RCC 7860 (cell line): ENCODE data around the gene HABP2.

ENCODE experiments used
- DNase-seq: peaks from one replicate; pipeline ENCODE4 v3.0.0-alpha.2; 2015; ENCODE audit warnings: low spot score
- FAIRE-seq: peaks from 2 replicates; lab custom pipeline; 2012; peaks lifted over from hg19 to GRCh38; lab: Jason Lieb, UNC

Gene HABP2

DNA sequence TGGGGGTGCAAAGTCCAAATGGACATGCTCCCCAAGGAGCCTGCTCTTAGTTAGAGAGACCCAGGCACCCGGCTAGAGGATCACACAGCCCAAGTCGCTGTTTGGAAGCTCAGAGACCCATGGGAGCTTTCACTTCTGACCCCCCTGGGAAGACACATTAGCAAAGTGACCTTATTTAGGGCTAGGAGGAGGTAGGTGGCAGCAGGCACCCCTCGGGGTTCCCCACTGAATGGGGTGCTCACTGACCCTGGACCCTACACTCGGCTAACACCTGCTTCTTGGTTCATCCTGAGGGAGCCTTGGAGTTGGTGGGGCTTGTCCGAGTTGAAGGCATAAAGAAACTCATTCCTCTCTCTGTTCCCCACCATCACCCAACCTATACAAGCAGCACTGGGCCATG, 27.1 kb upstream of the HABP2 start:
- FAIRE-seq: no peak
- no peak for DNase-seq

- FAIRE-seq (no peak), DNase-seq (no peak)
Observed at GRCh38 chr10:113527211-113527906, 25.5 kb upstream of the HABP2 start.

DNA sequence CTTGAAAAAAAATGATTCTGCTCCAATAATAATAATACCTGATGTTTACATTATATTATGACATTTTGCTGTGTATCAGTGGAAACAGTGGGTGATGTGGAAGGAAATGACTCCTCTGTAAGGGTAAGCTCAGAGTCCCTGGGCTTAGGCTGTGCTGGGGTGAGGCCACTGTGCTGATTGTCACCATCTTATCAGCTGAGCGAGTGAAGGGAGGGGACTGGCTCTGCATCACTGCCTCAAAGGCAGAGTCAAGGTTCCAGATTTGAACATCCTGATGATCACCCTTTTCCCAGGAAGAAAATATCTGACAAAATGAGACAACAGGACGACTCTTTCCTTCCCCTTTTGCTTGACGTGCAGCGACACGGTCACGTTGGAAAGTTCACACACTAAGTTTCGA, 24.0 kb upstream of the HABP2 start:
- FAIRE-seq (no peak), DNase-seq (no peak)

DNA sequence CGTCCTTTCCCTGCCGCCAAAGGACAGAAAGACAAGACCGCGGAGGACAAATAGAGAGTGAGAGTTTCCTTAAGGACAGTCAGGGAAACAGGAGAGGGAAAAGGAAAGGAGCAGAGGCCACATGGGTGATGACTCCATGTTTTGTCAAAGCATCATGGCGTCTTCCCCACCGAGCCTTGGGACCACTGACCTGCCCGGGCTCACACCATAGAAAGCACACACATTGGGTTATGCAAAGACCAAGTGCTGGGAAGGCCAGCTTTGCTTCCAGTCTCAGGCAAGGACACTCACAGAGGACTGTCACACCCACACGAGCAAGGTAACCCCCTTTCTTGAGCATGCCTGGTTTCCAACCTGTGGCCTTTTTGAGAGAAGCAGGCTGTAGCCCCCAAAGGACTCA, 23.3 kb upstream of the HABP2 start:
- no peak for DNase-seq
- no peak for FAIRE-seq

DNA sequence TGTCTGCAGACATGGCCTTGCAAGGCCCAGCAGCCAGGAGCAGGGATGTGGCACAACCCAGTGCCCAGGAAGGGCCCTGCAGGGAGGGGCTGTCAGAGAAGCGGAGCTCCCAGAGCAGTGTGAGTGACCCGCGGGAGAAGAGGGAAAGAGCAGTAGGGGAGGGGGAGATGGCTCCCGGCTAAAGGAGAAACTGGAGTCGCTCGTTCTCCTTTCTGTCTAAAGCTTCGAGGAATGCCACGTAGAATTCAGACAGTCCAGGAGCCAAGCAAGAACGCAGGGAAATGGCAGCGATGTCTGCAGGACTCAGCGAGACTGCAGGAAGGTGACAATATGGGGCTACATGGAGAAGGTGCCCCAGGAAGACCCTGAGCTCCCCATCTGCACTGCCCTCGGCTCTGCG, 22.4 kb upstream of the HABP2 start:
- DNase-seq (no peak), FAIRE-seq (no peak)

DNA sequence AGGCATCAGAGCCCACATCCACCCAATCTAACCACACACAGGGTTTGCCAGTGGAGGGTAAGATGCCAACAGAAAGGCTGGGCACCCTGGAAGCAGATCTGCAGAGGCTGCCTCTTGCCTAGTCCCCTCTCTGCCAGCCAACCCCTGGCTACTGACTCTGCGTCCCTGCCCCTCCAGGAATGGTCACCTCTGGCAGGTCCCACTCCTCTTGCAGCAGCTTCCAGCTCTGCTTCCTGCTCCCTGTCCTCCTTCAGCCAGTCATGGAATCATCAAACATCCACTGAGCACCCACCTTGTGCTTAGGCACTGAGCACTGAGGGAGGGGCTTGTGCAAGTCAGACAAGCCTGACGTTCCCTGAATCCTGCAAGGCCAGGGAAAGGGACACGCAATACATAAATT, 20.1 kb upstream of the HABP2 start:
- DNase-seq (no peak), FAIRE-seq (no peak)

DNA sequence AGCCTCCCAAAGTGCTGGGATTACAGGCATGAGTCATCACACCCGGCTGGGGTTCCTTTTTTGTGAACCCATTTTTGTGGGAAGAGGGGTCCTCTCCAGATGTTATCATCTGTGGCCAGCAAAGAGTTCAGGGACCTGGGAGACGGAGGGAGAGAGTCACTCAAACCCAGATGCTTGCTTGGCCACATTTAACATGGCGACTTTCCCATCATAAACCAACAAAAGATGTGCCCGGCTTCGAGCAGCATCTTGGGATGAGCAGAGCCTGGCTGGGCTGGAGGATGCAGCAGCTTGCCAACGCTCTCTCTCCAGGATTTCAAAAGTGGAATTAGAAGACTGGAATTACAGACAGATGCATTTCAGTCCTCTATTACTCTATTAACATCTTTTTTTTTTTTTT, 19.1 kb upstream of the HABP2 start:
- FAIRE-seq (no peak), DNase-seq (no peak)

- DNase-seq (peak; percentile 83), FAIRE-seq (peak; percentile 94)
Observed at GRCh38 chr10:113534423-113534822, 18.4 kb upstream of the HABP2 start.

DNA sequence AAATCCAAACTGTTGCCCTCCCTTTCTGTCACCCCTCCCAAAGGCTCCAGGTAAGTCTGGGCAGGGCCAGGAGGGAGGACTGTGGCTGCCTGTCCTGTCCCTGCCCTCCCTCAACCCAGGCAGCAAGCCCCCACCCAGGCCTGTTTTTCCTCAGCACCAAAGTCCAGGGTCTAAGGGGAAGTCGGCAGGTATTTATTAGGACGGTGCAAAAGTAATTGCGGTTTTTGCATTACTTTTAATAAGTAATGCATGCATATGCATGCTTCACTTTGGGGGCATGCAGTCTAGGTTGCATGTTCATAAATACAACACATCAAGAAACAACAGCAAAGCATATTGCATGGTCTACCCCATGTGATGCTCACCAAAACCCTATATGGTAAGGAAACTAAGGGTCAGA, 15.2 kb upstream of the HABP2 start:
- FAIRE-seq (no peak), DNase-seq (no peak)

DNA sequence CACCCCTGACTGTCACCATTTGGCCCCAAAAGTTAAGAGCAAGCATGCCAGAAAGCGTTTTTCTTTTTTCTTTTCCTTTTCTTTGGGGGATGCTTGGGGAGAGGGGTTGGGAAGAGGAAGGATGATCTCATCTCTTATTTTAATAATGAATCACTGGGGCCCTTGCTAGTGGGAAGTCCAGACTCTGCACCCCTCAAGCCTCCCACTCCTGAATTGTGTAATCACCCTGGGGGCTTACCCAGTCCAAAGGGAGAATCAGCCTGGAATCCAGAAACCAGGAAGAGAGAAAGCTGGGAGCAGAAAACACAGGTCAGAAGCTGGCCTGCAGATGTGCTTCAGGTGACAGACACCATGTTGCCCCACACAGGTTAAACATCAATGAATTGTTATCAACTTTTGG, 14.7 kb upstream of the HABP2 start:
- DNase-seq (peak; percentile 20), FAIRE-seq (no peak)

DNA sequence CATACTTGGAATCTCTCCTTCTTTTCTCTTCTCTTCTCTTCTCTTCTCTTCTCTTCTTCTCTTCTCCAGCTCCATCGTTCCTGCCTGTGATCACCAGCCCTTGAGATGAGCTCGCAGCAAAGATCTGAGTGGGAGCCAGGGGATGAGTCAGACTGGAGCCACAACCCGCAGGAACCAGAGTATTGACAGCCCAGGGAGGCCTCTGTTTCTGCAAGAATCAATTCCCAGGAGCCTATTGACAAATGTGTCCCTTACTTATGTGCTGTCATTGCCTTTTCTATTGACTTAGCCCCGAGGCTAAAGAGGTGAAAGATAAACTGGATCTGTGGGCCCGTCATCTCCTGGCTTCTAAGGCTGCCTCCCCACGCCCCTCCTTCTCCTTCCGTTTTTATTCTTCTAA, 13.1 kb upstream of the HABP2 start:
- FAIRE-seq: peak; percentile 94
- DNase-seq: peak; percentile 80

DNA sequence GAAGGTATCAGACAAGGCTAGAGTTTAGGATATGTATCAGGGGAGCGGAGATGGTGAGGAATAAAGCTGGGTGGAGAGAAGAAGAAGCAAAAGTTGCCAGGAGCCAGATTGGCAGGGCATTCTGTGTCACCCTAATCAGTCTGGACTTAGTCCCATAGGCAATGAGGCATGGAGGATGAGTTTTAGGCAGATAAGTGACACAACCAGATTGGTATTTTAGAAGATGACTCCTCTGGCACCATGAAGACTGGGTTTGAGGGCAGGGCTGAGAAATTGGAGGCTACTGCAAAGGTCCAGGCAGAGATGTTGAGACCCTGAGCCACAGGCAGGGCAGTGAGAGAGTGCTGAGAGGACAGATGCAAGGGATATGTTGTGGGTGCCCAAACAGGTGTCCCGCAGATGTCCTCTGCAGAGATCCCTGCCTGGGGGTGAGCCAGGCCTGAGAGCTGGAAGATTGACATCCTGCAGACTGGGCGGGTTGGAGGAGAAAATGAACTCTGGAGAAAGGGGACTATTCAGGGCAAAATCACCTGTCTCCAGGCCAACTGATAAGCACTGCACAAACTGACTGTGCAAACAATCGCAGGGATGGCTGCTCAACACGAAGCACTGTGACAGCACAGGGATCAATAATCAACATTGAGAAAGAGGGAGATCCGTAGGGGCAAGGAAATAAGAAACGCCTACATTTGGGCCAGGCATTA, 11.9 kb upstream of the HABP2 start:
- FAIRE-seq (peak; percentile 97), DNase-seq (peak; percentile 96)

DNA sequence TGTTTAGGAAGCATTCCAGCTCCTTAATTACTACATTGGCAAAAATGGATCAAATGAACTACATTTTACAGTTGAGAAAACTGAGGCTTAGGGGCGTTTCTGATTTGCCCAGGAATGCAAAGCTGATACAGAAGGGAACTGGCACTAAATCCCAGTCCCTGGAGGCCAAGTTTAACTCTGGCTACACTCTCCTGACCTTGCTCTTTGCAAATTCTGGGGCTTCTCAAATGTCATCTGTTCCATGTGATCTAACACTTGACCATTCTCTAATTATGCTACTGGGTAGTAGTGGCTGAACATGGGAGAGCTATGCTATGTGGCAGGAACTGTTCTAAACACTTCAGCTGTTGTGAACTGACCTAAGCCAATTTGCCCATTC, 11.3 kb upstream of the HABP2 start:
- FAIRE-seq (no peak), DNase-seq (no peak)

DNA sequence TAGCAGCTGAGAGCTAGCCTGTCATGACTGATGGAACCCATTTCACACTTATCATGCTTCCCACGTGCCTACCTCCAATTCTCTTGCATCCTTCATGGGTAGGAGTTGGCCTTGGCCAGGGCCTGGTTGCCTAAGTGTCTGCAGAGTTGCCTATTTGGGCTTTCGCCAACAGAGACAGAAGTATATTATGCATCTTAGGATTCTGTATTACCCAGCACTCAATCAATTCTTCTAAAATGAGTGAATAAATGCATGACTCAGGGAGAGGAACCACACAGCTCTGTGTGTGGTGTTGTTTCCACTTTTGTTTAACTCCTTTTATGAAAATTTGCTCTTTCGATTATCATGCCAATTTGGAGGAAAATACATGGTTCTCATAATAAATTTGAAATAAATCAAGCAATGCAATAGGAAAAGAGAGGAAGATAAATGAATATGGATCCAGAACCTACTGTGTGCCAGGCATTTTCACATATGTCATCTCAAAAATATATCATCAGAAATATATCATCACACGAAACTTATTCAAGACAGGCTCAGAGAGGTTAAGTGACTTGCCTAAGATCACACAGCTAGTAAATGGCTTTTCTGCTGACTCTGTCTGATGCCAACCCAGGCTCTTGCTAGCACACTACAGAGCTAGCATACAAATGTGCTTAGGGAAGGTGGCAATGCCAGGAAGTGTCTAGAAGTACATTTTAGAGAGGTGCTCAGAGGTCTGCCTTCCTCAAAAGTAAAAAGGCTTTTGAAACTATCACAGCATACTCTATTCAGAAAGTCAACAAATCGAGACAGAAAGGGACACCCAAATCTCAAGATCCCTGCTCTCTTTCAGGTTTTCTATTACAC, 9.5 kb upstream of the HABP2 start:
- FAIRE-seq (no peak), DNase-seq (no peak)

DNA sequence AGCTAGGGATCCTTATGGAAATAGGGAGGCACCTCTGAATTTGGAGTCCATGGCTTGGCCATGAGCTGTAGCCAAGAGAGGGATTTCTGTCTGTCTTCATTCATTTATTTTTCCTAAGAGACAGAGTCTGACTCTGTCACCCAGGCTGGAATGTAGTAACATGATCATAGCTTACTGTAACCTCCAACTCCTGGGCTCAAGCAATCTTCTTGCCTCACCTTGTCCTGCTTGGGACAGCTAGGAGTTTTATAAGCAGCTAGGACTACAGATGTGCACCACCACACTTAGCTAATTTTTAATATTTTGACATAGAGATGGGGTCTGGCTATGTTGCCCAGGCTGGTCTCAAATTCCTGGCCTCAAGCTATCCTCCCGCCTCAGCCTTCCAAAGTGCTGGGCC, 8.5 kb upstream of the HABP2 start:
- no peak for DNase-seq
- no peak for FAIRE-seq

GRCh38 chr10:113547426-113547825, 5.4 kb upstream of the HABP2 start:
- FAIRE-seq: no peak
- DNase-seq: no peak

- DNase-seq: no peak
Observed at GRCh38 chr10:113549856-113550255, 3.0 kb upstream of the HABP2 start.

GRCh38 chr10:113550365-113550764, 2.5 kb upstream of the HABP2 start:
- peak; percentile 90 for DNase-seq
- FAIRE-seq: peak; percentile 97

More at GRCh38 chr10:113549856-113550255, 3.0 kb upstream of the HABP2 start:
- FAIRE-seq: no peak

DNA sequence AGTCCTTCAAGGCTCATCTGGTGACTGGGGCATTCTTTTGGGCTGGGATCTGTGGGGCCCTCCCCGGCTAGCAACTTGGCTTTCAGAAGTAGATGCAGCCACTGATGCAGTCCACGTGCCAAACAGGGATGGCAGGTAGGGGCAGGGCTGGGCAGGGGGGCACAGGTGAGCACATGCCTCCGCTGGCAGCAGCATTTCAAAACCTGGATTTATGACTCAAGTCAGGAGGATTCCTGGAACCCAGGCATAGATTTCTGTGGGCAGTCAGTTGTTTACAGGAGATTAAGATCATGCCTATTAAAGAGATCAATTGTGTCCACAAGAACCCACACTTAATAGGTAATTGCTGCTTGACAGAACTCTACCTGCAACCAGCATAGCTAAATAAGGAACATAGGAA, 839 bp upstream of the HABP2 start:
- FAIRE-seq: no peak
- DNase-seq: no peak

DNA sequence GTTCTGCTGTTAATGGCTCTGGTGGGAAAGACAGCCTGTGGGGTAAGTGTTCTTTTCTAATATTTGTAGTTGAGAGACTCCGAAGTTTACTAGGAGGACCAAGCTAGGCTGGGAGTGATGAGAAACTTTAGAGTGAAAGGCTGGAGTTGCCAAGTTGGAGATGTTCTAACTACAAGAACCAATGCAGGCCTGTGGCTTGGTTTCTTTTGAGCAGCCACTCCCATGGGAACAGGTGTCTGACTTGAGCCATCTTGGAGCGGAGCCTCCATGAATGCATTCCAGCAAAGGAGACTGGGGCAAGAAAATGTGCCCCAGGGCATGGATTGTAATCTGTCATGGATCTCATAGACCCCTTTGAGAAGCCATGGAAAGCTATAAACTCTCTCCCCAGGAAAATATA, 296 bp downstream of the HABP2 start:
- no peak for FAIRE-seq
- DNase-seq: no peak

GRCh38 chr10:113554214-113554613, 1.4 kb downstream of the HABP2 start:
- FAIRE-seq: no peak
- no peak for DNase-seq

DNA sequence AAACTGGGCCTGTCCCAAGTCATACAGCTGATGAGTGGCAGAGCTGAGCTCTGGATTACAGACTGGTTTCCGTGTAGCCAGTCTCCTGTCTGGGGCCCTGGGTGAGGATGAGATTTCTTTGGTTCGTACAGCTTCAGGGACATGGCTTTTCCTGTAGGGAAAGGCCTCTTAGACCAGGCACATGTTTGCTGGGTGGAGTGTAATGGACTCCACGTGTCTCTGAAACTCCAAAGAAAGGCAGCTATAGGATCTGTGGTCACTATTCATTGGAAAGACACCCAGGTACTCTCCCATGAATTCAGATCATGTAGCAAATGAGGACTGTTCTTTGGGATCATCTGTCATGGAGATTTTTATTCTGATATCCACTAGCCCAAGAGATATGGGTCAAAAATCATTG, 2.4 kb downstream of the HABP2 start:
- FAIRE-seq: no peak
- DNase-seq: no peak
